Mucosa of rectum (tissue), 2 donors: ENCODE data around the gene EXTL1.

Experiments
- H3K27ac ChIP-seq, 2 donors: one replicate each; pipeline ENCODE4 v1.7.0; 2013; ENCODE audit warnings: inconsistent platforms in 2 of 2, low read depth in 2 of 2, low read length in 2 of 2
- H3K27me3 ChIP-seq, 2 donors: one replicate each; pipeline ENCODE4 v1.7.0; 2013; ENCODE audit warnings: low read length in 2 of 2; ENCODE audit not compliant: control insufficient read depth in 2 of 2, insufficient read depth in 2 of 2
- H3K36me3 ChIP-seq, 2 donors: one replicate each; pipeline ENCODE4 v1.7.0; 2013; ENCODE audit warnings: low read length in 2 of 2; ENCODE audit not compliant: control insufficient read depth in 2 of 2, insufficient read depth in 2 of 2
- H3K4me1 ChIP-seq, 2 donors: one replicate each; pipeline ENCODE4 v1.7.0; 2013; ENCODE audit warnings: low read length in 2 of 2, mild to moderate bottlenecking in 1 of 2; ENCODE audit not compliant: control insufficient read depth in 2 of 2, insufficient read depth in 2 of 2
- H3K4me3 ChIP-seq, 2 donors: one replicate each; pipeline ENCODE4 v1.7.0; 2013; ENCODE audit warnings: low read length in 2 of 2
- H3K9ac ChIP-seq, 2 donors: one replicate each; pipeline ENCODE4 v1.7.0; 2013; ENCODE audit warnings: low read length in 2 of 2, low read depth in 1 of 2, mild to moderate bottlenecking in 1 of 2
- H3K9me3 ChIP-seq, 2 donors: one replicate each; pipeline ENCODE4 v1.7.0; 2013; ENCODE audit warnings: low read length in 2 of 2; ENCODE audit not compliant: control insufficient read depth in 2 of 2
- donor health status: healthy.
- donor health status: Normal muscosa, but diverticular disease.

The EXTL1 gene

DNA sequence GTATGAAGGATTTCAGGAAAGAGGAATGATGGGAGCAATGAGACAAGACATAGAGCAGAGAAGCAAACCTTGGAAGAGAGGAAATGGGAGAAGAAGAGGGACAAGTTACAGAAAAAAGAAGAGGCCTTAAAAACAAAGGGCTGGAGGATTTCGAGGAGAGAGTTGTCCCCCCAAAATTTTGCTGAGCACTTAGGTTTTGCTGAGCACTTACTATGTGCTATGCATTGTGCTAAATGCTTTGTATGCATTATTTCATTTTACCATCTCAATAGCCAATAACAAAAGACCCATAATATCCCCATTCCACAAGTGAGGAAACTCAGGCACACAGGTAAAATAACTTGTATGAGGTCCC, 48.3 kb downstream of the EXTL1 start:
- H3K9ac ChIP-seq, result no peak overlapping the region
- no peaks in the 10 kb centered on the region for H3K36me3 ChIP-seq
- H3K9me3 ChIP-seq, result no peaks in the 10 kb centered on the region
- H3K4me3 ChIP-seq, result no peak overlapping the region
- peaks cover 12 to 19% of the 10 kb centered on the region in 2 donors for H3K27me3 ChIP-seq
- H3K27ac ChIP-seq, result no peak overlapping the region
- no peaks in the 10 kb centered on the region for H3K4me1 ChIP-seq

DNA sequence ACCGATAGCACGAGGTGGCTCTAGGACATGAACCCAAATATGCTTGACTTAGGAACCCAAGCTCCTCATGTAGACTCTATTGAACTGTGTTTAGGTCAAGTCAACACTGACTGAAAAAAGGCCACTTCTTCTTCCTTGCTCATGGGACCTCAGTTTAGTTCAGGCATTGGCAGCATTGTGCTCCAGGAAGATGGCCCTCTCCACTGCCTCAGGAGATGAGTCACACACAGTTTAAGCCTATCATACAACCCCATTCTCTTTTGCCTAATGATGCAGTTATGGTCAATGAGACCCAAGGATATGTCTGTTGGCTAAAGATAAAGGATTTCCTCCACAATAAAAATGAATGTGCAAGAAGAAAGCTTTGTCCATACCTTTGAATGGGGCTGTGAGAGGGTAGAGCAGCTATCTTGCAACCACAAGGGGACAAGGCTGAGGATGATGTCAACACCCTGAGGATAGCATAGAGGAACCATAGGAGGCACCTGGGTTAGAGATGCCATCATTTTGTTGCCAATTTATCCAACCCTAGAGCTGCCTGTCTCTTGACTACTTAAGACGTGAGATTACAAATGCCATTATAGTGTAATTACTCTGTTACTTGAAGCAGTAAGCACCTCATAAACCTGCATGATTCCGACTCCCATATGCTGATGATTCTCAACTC, 48.9 kb downstream of the EXTL1 start:
- H3K27ac ChIP-seq, result no peak overlapping the region
- H3K36me3 ChIP-seq, result no peaks in the 10 kb centered on the region
- no peaks in the 10 kb centered on the region for H3K9me3 ChIP-seq
- no peak overlapping the region for H3K9ac ChIP-seq
- peaks cover 12 to 21% of the 10 kb centered on the region in 2 donors for H3K27me3 ChIP-seq
- no peak overlapping the region for H3K4me3 ChIP-seq
- no peaks in the 10 kb centered on the region for H3K4me1 ChIP-seq

DNA sequence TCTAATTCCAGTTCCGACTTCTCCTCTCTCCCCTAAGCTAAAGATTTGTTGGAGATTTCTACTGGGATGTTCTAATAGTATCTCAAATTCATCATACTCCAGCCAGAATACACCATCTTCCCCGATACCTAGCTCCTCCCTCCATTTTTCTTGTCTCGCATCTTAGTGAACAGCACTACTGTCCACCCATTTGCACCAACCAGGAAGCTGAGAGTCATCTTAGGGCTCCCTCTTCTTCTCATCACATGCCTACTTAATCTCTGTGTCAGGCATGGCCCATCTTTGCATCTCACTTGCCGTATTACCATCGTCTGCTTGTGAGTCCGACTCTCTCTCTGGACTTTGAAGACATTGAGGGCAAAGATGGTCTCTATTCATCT, 49.4 kb downstream of the EXTL1 start:
- no peaks in the 10 kb centered on the region for H3K36me3 ChIP-seq
- H3K27me3 ChIP-seq, result peaks cover 12 to 25% of the 10 kb centered on the region in 2 donors
- no peaks in the 10 kb centered on the region for H3K9me3 ChIP-seq
- no peaks in the 10 kb centered on the region for H3K4me1 ChIP-seq
- no peak overlapping the region for H3K9ac ChIP-seq
- H3K27ac ChIP-seq, result no peak overlapping the region
- H3K4me3 ChIP-seq, result no peak overlapping the region

DNA sequence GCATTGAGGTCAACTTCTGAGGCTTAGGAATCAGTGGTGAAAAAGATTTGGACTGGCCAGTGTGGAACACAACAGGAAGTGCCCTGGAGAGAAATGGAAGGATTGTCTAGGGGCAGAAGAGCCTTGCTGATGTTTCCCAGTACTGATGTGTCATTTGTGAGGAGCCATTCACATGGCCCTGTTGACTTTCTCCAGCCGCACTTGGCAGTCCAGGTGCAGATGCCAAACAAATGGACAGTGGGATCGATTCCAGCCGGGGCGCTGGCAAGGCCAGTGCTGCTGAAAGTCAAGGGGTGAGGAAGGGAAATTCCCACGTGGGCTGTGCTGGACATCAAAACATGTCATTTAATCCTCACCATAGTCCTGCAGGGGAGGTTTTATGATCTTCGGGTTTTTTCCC, 50.7 kb downstream of the EXTL1 start:
- Histone ChIP-seq H3K9ac (no peak overlapping the region), H3K27ac (no peak overlapping the region), H3K9me3 (no peaks in the 10 kb centered on the region), H3K4me1 (peaks cover 0 to 2% of the 10 kb centered on the region in 2 donors), H3K27me3 (peaks cover 12 to 25% of the 10 kb centered on the region in 2 donors), H3K4me3 (no peak overlapping the region), H3K36me3 (no peaks in the 10 kb centered on the region)

DNA sequence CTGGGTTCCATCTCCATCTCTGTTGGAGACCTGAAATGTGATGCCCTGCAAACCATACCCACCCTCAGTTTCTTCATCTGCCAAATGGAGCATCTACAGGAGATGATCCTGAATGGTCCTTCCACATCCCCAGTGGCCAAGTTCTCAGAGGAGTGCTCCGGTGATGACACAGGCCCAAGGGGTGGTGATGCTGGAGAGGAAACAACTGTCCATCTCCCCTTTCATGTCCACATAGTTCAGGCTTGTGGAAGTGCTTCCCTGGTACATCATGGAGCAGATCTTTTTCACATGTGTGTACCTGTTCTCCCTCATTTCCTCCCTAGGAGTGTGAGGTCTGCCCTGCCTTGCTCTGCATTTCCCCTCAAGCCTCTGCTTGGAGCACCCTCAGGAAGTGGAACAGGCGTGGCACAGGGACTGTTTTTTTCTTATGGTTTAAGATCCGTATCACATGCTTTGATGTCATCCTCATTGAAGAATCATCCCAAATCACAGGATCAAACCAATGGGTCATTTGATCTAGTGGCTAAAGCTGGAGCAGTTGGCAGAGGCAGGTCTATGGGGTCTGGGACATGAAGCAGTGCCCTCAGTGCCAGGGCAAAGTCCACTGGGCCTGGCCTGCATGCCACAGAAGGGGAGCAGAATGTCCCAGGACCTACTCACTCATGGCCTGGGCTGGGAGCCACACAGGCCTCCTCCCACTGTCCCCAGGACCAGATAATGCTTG, 54.0 kb downstream of the EXTL1 start:
- Histone ChIP-seq H3K9ac (no peak overlapping the region), H3K27ac (no peak overlapping the region), H3K4me3 (no peak overlapping the region), H3K4me1 (peaks cover 0 to 2% of the 10 kb centered on the region in 2 donors), H3K9me3 (no peaks in the 10 kb centered on the region), H3K36me3 (no peaks in the 10 kb centered on the region), H3K27me3 (peaks cover 7 to 26% of the 10 kb centered on the region in 2 donors)

DNA sequence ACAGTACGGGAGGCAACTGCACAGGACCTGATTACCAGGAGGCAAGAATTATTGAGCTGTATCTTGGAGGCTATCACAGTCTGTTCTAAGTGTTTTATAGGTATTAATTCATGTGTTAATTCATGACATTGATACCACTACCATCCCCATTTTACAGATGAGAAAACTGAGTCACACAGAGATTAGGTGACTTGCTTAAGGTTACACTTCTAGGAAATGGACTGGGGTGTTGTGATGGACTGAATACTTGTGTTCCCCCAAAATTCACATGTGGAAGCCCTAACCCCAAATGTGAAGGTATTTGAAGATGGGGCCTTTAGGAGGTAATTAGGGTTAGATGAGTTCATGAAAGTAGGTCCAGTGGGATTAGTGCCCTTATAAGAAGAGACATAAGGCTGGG, 55.9 kb downstream of the EXTL1 start:
- no peak overlapping the region for H3K27ac ChIP-seq

DNA sequence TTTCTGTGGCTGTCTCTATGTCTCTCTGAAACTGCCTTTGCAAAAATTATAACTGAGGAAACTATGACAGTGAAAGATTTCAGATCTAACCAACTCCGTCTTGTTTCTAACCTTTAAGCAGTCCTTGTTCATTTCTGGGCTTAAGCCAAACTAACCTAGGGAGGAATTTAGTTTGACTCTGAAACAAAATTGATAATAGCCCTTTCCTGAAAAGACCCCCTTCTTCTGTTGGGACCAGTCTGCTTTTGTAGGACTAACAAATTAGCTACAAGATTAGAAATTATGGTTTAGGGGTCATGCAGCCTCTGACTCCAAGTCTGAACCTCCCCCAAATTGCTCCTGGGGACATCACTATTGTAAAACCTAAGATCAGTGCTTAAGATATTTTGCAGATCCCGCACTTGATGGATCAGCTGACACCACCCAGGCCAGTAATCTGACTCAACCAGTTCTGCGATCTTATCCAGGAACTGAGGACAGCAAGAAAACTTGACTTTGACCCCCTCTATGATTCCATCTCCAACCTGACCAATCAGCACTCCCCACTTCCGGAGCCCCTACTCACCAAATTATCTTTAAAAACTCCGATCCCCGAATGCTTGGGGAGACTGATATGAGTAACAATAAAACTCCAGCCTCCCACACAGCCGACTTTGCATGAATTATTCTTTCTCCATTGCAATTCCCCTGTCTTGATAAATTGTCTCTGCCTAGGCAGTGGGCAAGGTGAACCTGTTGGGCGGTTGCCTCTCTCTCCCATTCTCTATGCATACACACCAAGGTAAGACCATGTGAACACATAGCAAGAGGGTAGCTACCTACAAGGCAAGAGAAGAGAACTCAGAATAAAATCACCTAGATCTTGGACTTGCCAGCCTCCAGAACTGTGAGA, 57.0 kb downstream of the EXTL1 start:
- no peaks in the 10 kb centered on the region for H3K9me3 ChIP-seq
- peaks cover 0 to 2% of the 10 kb centered on the region in 2 donors for H3K4me1 ChIP-seq
- H3K36me3 ChIP-seq, result no peaks in the 10 kb centered on the region
- peaks cover 2 to 9% of the 10 kb centered on the region in 2 donors for H3K27me3 ChIP-seq
- no peak overlapping the region for H3K4me3 ChIP-seq
- H3K27ac ChIP-seq, result no peak overlapping the region
- no peak overlapping the region for H3K9ac ChIP-seq

More for the DNA sequence above, 55.9 kb downstream of the EXTL1 start:
- no peak overlapping the region for H3K9ac ChIP-seq
- H3K4me3 ChIP-seq, result no peak overlapping the region
- H3K4me1 ChIP-seq, result peaks cover 0 to 2% of the 10 kb centered on the region in 2 donors
- no peaks in the 10 kb centered on the region for H3K9me3 ChIP-seq
- H3K36me3 ChIP-seq, result no peaks in the 10 kb centered on the region
- H3K27me3 ChIP-seq, result peaks cover 4 to 15% of the 10 kb centered on the region in 2 donors

DNA sequence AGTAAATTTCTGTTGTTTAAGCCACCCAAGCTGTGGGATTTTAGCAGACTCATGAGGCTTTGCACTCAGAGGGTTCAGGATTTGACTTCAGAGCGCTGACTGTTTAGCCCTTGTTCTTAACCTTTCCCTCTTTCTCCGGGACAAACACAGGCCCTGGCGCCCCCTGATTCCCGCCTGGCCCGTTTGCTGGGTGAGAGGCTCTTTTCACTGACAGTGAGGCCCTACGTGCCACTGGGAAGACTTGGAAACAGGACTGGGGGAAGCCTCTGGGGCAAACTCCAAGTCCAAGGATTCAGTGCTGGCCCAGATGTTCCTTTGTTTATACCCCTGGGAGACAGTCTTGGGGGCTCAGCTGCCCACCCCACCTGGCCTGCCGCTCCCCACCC, 57.6 kb downstream of the EXTL1 start:
- peaks cover 0 to 2% of the 10 kb centered on the region in 2 donors for H3K4me1 ChIP-seq

DNA sequence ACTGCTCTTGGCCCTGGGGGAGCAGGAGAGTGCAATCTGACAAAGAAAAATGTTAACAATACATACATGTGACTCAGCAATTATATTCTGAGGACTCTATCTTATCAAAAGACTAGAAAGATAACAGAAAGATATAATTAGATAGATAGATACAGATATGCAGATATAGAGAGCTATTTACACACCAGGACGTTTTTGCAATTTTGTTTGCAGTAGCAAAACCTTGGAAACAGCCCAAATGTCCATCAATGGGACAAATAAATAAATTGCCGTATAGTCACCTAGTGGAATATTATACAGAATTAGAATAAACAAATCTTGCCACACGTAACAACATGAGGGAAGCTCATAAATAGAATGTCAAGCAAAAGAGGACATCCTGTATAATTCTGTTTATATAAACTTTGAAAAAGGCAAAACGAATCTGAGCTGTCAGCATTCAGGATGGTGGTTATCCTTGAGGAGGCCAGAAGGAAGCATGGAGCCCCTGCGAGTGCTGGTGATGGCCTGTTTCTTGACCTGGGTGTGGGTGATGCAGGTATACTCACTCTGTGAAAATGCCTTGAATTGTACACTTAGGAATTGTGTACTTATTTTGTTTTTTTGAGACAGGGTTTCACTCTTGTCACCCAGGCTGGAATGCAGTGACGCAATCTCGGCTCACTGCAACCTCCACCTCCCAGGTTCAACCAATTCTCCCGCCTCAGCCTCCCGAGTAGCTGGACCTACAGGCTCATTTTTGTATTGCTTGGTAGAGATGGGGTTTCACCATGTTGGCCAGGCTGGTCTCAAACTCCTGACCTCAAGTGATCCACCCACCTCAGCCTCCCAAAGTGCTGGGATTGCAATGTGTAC, 58.6 kb downstream of the EXTL1 start:
- Histone ChIP-seq H3K27me3 (peaks cover 0 to 9% of the 10 kb centered on the region in 2 donors), H3K4me3 (no peak overlapping the region), H3K9me3 (no peaks in the 10 kb centered on the region), H3K9ac (no peak overlapping the region), H3K36me3 (no peaks in the 10 kb centered on the region), H3K4me1 (peaks cover 0 to 2% of the 10 kb centered on the region in 2 donors), H3K27ac (no peak overlapping the region)

More for the DNA sequence above, 57.6 kb downstream of the EXTL1 start:
- H3K9ac ChIP-seq, result no peak overlapping the region
- H3K36me3 ChIP-seq, result no peaks in the 10 kb centered on the region
- H3K27ac ChIP-seq, result no peak overlapping the region
- H3K9me3 ChIP-seq, result no peaks in the 10 kb centered on the region
- H3K4me3 ChIP-seq, result no peak overlapping the region
- H3K27me3 ChIP-seq, result peaks cover 2 to 9% of the 10 kb centered on the region in 2 donors
